ENCODE data around the gene SLC45A3.

DNA sequence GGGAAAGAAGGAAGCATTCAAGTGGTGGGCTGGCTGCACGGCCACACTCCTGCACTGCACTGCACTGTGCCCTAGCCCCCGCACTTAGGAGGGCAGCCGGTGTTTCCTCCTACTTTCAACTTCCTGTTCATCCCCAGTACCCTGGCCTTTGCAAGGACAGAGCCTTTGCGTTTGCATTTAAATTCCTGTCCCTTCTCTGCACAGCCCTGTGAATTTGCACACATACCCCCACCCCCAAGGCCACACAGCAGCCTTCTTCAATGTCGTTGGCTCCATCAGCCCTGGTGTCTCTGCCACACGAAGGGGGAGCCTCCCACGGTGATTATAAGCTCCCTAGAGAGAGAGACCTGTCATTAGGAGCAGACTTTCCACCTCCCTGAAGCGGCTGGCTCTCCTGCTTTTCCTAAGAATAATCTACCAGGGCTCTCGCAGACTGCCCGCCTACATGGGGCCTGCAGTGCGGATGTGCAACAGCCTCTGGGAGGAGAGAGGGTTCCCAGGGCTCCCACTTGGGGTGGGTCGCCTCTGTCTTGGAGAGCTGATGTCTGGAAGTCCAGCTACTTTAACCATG is 13.2 kb upstream of the SLC45A3 start:
- TF ChIP-seq, protein P1, sequence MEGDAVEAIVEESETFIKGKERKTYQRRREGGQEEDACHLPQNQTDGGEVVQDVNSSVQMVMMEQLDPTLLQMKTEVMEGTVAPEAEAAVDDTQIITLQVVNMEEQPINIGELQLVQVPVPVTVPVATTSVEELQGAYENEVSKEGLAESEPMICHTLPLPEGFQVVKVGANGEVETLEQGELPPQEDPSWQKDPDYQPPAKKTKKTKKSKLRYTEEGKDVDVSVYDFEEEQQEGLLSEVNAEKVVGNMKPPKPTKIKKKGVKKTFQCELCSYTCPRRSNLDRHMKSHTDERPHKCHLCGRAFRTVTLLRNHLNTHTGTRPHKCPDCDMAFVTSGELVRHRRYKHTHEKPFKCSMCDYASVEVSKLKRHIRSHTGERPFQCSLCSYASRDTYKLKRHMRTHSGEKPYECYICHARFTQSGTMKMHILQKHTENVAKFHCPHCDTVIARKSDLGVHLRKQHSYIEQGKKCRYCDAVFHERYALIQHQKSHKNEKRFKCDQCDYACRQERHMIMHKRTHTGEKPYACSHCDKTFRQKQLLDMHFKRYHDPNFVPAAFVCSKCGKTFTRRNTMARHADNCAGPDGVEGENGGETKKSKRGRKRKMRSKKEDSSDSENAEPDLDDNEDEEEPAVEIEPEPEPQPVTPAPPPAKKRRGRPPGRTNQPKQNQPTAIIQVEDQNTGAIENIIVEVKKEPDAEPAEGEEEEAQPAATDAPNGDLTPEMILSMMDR (tag by site-specific recombination; IDR thresholded peaks at IDR 0.05) = no peak
- no peak for TF ChIP-seq YY2 (tag by site-specific recombination; IDR thresholded peaks at IDR 0.05)
- no peak for TF ChIP-seq ZNF133 (tag by site-specific recombination; IDR thresholded peaks at IDR 0.05)
